Adrenal gland (tissue), 12 donors: ENCODE data around the gene AVPR2. TPM values are rescaled to one million over a fixed set of nuclear protein-coding genes. Genes with fewer than 3 reads are reported as not detected.

Source experiments
- DNase-seq, 7 donors: peaks; one replicate each; pipeline ENCODE4 v3.0.0-alpha.2; 2019 to 2020
- H3K27ac ChIP-seq, 5 donors: fragments of 200-600 bp; sonication (generic) in 4 of 5; 1 replicate in 3 of 5; 2 replicates in 2 of 5; pipeline versions ENCODE4 v1.5.1 to v1.8.0; 2016 to 2020; ENCODE audit warnings: mild to moderate bottlenecking in 1 of 5
- H3K27me3 ChIP-seq: fragments of 200-600 bp; 2 replicates; pipeline ENCODE4 v1.8.0; 2021
- H3K36me3 ChIP-seq, 2 donors: fragments of 200-600 bp; replicated peaks in 1 of 2; 1 replicate in 1 of 2; 2 replicates in 1 of 2; pipeline versions ENCODE4 v1.5.1 to v1.8.0; 2018 to 2022
- H3K4me1 ChIP-seq, 2 donors: fragments of 200-600 bp; replicated peaks in 1 of 2; 1 replicate in 1 of 2; 2 replicates in 1 of 2; pipeline versions ENCODE4 v1.5.1 to v1.8.0; 2018 to 2021
- H3K4me3 ChIP-seq, 4 donors: fragments of 200-600 bp; sonication (generic) in 3 of 4; one replicate each; pipeline ENCODE4 v1.5.1; 2016 to 2018
- H3K9me3 ChIP-seq, 3 donors: fragments of 200-600 bp; sonication (generic) in 1 of 3; replicated peaks in 1 of 3; 1 replicate in 2 of 3; 2 replicates in 1 of 3; pipeline versions ENCODE4 v1.5.1 to v1.8.0; 2016 to 2021
- CTCF ChIP-seq, 6 experiments: fragments of 450-650 bp in 4 of 6; fragments of 200-600 bp in 2 of 6; sonication (generic) in 1 of 6; IDR thresholded peaks; 1 replicate in 5 of 6; 2 replicates in 1 of 6; pipeline versions ENCODE4 v1.5.1 to v1.8.0; 2016 to 2021; ENCODE audit warnings: antibody characterized with exemption in 6 of 6, mild to moderate bottlenecking in 2 of 6, moderate library complexity in 1 of 6
- POLR2A ChIP-seq, 2 donors: fragments of 450-650 bp; IDR thresholded peaks; one replicate each; pipeline ENCODE4 v1.6.1; 2017; ENCODE audit warnings: antibody characterized with exemption in 2 of 2, mild to moderate bottlenecking in 2 of 2, moderate library complexity in 1 of 2
- WGBS, 4 donors: extraction: QIAGEN DNeasy Blood & Tissue Kit in 2 of 4; methylation state at CpG; one replicate each; pipeline versions ENCODE4 v1.1.5 to v1.1.7; 2013 to 2017; 5-methylcytosine and 5-hydroxymethylcytosine counted together
- intact Hi-C, 2 donors: fragments of 100-400 bp; cut with DNase I; formaldehyde crosslinking; loops; one replicate each; pipeline versions ENCODE4 v1.14.1 to v1.15.0; 2022 to 2023
- polyA plus RNA-seq, 3 donors: library from polyadenylated mRNA; stranded (reverse); fragments of 200-250 nt in 2 of 3; fragments of 350-450 nt in 1 of 3; fragmentation: Illumina TruSeq in 1 of 3; extraction: RNeasy Lipid Tissue Mini Kit (QIAGEN cat#74804) in 1 of 3; gene quantifications; one replicate each; pipeline ENCODE4 v1.2.3, GENCODE V29; 2013 to 2014
- total RNA-seq, 9 donors: library from RNA; depleted of rRNA in 4 of 9; stranded (reverse); fragments of >200 nt in 4 of 9; fragments of 120-200 nt in 1 of 9; fragmentation: NEBNext Ultra II Directional in 1 of 9; extraction: Animal tissue kit (Norgen Biotek cat#: 25700) in 1 of 9; gene quantifications; one replicate each; pipeline versions ENCODE4 v1.1.0 to v1.2.4, GENCODE V29; 2013 to 2023
- donor health status: healthy with polysubstance abuse.
- donor health status: Bipolar disorder and iron deficiency.
- donor health status: DM: yes; HTN: yes; CAD: no.
- donor health status: DM: no; HTN: no; CAD: no.
- donor health status: DM: no; HTN: no; CAD: no.
- donor health status: DM: yes; HTN: yes; CAD: no.

The AVPR2 gene
- total and polyA plus RNA-seq, 12 donors = 0.11 to 1.6 (median 0.69) TPM; not detected in 1

GRCh38 chrX:153867139-153867538, 37.3 kb upstream of the AVPR2 start:
- no peaks in the 10 kb centered on the region for H3K4me1 ChIP-seq
- H3K36me3 ChIP-seq = no peaks in the 10 kb centered on the region
- WGBS, 4 donors = 60 to 79% (median 74%) methylated on average over 1 to 9 of the region's 9 CpGs
- peaks cover 31% of the 10 kb centered on the region for H3K27me3 ChIP-seq
- intact Hi-C loops = no loop called here
- no peaks in the 10 kb centered on the region for H3K9me3 ChIP-seq
- H3K4me3 ChIP-seq = no peak overlapping the region
- TF ChIP-seq POLR2A (IDR thresholded peaks at IDR 0.05) = no peak
- no peak overlapping the region for H3K27ac ChIP-seq
- DNase-seq = no peak

- H3K4me1 ChIP-seq = no peaks in the 10 kb centered on the region
- intact Hi-C loops = no loop called here
- 84 to 100% (median 92%) methylated on average over 1 to 13 of the region's 13 CpGs; no CpG with 5 or more reads in 1 of the 4 donors for WGBS, 4 donors
- peaks cover 30% of the 10 kb centered on the region for H3K27me3 ChIP-seq
- no peaks in the 10 kb centered on the region for H3K36me3 ChIP-seq
- no peak for DNase-seq
- TF ChIP-seq CTCF (IDR thresholded peaks at IDR 0.05) (no peak), POLR2A (IDR thresholded peaks at IDR 0.05) (no peak)
- H3K4me3 ChIP-seq = no peak overlapping the region
- H3K9me3 ChIP-seq = no peaks in the 10 kb centered on the region
- no peak overlapping the region for H3K27ac ChIP-seq
Measured at GRCh38 chrX:153867671-153868070, 36.8 kb upstream of the AVPR2 start.

- Histone ChIP-seq H3K27me3 (peaks cover 19% of the 10 kb centered on the region), H3K9me3 (no peaks in the 10 kb centered on the region), H3K4me3 (no peak overlapping the region), H3K36me3 (no peaks in the 10 kb centered on the region), H3K27ac (no peak overlapping the region), H3K4me1 (no peaks in the 10 kb centered on the region)
- intact Hi-C loops = no loop called here
- WGBS, 4 donors = 88 to 93% (median 88%) methylated on average over 3 to 26 of the region's 26 CpGs
- no peak for DNase-seq
- TF ChIP-seq POLR2A (IDR thresholded peaks at IDR 0.05) (no peak), CTCF (IDR thresholded peaks at IDR 0.05) (no peak)
Measured at GRCh38 chrX:153868576-153869472, 35.6 kb upstream of the AVPR2 start.

- 87 to 93% (median 90%) methylated on average over 5 to 31 of the region's 31 CpGs for WGBS, 4 donors
- Histone ChIP-seq H3K4me1 (no peaks in the 10 kb centered on the region), H3K27me3 (peaks cover 16% of the 10 kb centered on the region), H3K36me3 (no peaks in the 10 kb centered on the region), H3K4me3 (no peak overlapping the region), H3K9me3 (no peaks in the 10 kb centered on the region), H3K27ac (no peak overlapping the region)
- no peak for TF ChIP-seq POLR2A (IDR thresholded peaks at IDR 0.05)
- no peak for TF ChIP-seq CTCF (IDR thresholded peaks at IDR 0.05)
- DNase-seq = no peak
- intact Hi-C loops = no loop called here
Measured at GRCh38 chrX:153869473-153870287, 34.8 kb upstream of the AVPR2 start.
